Stomach (tissue), 9 donors: ENCODE results near the gene KCNAB1. TPM values are rescaled to one million over a fixed set of nuclear protein-coding genes. Genes with fewer than 3 reads are reported as not detected.
A peak's percentile ranks its signal among the peaks of the same experiment; 100 is the strongest.

Source experiments
- DNase-seq, 2 donors: peaks; one replicate each; pipeline versions ENCODE4 v3.0.0 to v3.0.0-alpha.2; 2013 to 2019
- H3K27ac ChIP-seq, 5 donors: fragments of 200-600 bp in 4 of 5; sonication (generic) in 4 of 5; one replicate each; pipeline ENCODE4 v1.5.1; 2013 to 2019; ENCODE audit warnings: mild to moderate bottlenecking in 1 of 5, moderate library complexity in 1 of 5
- H3K27me3 ChIP-seq, 3 donors: fragments of 200-600 bp; sonication (generic); one replicate each; pipeline ENCODE4 v1.5.1; 2017 to 2019; ENCODE audit warnings: mixed run types in 1 of 3
- H3K36me3 ChIP-seq, 4 donors: fragments of 200-600 bp; sonication (generic); 1 replicate in 3 of 4; 2 replicates in 1 of 4; pipeline ENCODE4 v1.5.1; 2016 to 2019
- H3K4me1 ChIP-seq, 4 donors: fragments of 200-600 bp; sonication (generic); one replicate each; pipeline ENCODE4 v1.5.1; 2016 to 2019
- H3K4me3 ChIP-seq, 4 donors: fragments of 200-600 bp; sonication (generic) in 3 of 4; one replicate each; pipeline ENCODE4 v1.5.1; 2016 to 2019; ENCODE audit warnings: mild to moderate bottlenecking in 1 of 4
- H3K9me3 ChIP-seq, 4 donors: fragments of 200-600 bp; sonication (generic); one replicate each; pipeline ENCODE4 v1.5.1; 2016 to 2019
- EP300 ChIP-seq: sonication (generic); formaldehyde crosslinking; IDR thresholded peaks from one replicate; pipeline ENCODE4 v1.6.1; 2017; ENCODE audit warnings: antibody characterized with exemption
- POLR2A ChIP-seq, 4 donors: fragments of 450-650 bp; IDR thresholded peaks; one replicate each; pipeline ENCODE4 v1.6.1; 2016; ENCODE audit warnings: antibody characterized with exemption in 4 of 4, control low read depth in 2 of 4, mild to moderate bottlenecking in 1 of 4, moderate library complexity in 1 of 4
- POLR2AphosphoS5 ChIP-seq, 3 donors: sonication (generic); formaldehyde crosslinking; IDR thresholded peaks; one replicate each; pipeline ENCODE4 v1.6.1; 2016; ENCODE audit warnings: antibody characterized with exemption in 3 of 3
- WGBS, 5 donors: extraction: QIAGEN DNeasy Blood & Tissue Kit in 3 of 5; methylation state at CpG; one replicate each; pipeline versions ENCODE4 v1.1.5 to v1.1.7; 2013 to 2018; 5-methylcytosine and 5-hydroxymethylcytosine counted together
- intact Hi-C: fragments of 100-400 bp; cut with DNase I; formaldehyde crosslinking; loops from one replicate; pipeline ENCODE4 v1.15.1; 2023; ENCODE audit warnings: low total_unique reads
- polyA plus RNA-seq, 3 donors: library from polyadenylated mRNA; stranded (reverse); fragments of 200-250 nt; gene quantifications; one replicate each; pipeline ENCODE4 v1.2.3, GENCODE V29; 2013
- total RNA-seq, 5 donors: library from RNA; depleted of rRNA; stranded (reverse); fragments of >200 nt; gene quantifications; one replicate each; pipeline versions ENCODE4 v1.1.0 to v1.2.3, GENCODE V29; 2014 to 2016
- TF ChIP-seq, protein P1 (sequence below), 7 experiments: fragments of 450-650 bp in 4 of 7; fragments of 200-600 bp in 3 of 7; sonication (generic) in 3 of 7; IDR thresholded peaks; one replicate each; pipeline ENCODE4 v1.5.1; 2016 to 2019; ENCODE audit warnings: antibody characterized with exemption in 7 of 7, control low read depth in 2 of 7, mild to moderate bottlenecking in 1 of 7
- donor health status: healthy with polysubstance abuse.
- donor health status: Bipolar disorder and iron deficiency.
- donor health status: healthy.

Gene KCNAB1
- total and polyA plus RNA-seq, 8 donors, result 0.12 to 3.8 (median 0.29) TPM; not detected in 2

DNA sequence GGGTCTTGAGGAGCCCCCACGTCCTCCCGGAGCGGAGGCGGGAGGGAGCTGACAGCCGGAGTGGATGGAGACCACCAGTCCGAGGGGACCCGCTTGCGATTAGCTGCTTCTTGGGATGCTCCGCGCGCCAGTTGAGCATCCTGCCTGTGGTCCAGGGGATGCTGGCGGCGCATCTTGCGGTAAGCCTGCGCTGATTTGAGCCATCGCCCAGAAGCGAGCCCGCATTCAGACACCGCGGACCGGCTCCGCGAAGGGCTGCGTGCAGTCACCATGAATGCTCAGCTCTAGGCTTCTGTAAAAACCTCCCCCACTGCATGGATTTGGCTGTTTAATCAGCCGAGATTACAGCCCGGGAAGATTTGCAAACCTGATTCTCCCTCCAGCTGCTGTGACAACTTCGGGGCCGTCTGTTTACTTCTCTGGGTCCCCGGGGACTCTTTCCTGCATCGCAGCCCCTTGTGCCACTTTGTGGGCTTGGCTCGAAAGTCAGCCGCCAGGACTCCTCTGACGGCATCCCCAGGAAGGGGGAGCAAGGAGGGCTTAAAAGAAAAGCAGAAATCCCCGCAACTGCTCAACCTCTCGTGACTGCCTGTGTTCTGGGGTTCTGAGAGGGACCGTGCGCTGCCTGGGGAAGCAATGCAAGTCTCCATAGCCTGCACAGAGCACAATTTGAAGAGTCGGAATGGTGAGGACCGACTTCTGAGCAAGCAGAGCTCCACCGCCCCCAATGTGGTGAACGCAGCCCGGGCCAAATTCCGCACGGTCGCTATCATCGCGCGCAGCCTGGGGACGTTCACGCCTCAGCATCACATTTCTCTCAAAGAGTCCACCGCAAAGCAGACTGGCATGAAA lies 171.1 kb downstream of the KCNAB1 start:
- H3K4me3 ChIP-seq, result peak overlapping the region; percentile 32 to 52 (median 40)
- intact Hi-C loops, result no loop called here

DNA sequence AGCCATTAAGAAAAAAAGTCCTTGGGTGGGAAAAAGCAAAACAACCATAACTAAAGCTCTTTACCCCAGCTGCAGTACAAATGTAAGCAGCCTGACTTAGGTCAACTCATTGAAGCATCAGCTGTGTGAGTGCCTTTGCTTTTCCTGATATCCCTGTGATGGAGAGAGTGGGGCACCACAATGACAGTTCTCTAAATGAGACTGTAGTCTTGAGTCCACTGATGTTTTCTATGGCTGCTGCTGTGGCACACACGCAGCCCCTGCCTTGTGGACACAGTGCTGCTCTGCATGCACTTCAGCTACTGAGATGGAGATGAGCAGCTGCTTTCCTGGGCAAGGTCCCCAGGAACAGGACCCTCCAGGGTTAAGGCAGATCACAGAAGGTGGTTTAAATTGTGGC lies 173.2 kb downstream of the KCNAB1 start:
- no peak overlapping the region for H3K4me3 ChIP-seq
- peaks cover 11 to 18% (median 16%) of the 10 kb centered on the region in 4 donors for H3K4me1 ChIP-seq
- no peaks in the 10 kb centered on the region for H3K9me3 ChIP-seq
- intact Hi-C loops, result no loop called here
- H3K27me3 ChIP-seq, result peaks cover 0 to 42% (median 23%) of the 10 kb centered on the region in 3 donors
- no peaks in the 10 kb centered on the region for H3K36me3 ChIP-seq
- DNase-seq, result no peak
- TF ChIP-seq, protein P1, sequence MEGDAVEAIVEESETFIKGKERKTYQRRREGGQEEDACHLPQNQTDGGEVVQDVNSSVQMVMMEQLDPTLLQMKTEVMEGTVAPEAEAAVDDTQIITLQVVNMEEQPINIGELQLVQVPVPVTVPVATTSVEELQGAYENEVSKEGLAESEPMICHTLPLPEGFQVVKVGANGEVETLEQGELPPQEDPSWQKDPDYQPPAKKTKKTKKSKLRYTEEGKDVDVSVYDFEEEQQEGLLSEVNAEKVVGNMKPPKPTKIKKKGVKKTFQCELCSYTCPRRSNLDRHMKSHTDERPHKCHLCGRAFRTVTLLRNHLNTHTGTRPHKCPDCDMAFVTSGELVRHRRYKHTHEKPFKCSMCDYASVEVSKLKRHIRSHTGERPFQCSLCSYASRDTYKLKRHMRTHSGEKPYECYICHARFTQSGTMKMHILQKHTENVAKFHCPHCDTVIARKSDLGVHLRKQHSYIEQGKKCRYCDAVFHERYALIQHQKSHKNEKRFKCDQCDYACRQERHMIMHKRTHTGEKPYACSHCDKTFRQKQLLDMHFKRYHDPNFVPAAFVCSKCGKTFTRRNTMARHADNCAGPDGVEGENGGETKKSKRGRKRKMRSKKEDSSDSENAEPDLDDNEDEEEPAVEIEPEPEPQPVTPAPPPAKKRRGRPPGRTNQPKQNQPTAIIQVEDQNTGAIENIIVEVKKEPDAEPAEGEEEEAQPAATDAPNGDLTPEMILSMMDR (IDR thresholded peaks at IDR 0.05), result no peak
- TF ChIP-seq POLR2A (IDR thresholded peaks at IDR 0.05) (no peak), POLR2AphosphoS5 (IDR thresholded peaks at IDR 0.05) (no peak), EP300 (no peak)
- H3K27ac ChIP-seq, result no peak overlapping the region
- WGBS, 5 donors, result 64 to 95% (median 86%) methylated on average over 1 of the region's 1 CpG

More for the DNA sequence above, 171.1 kb downstream of the KCNAB1 start:
- H3K4me1 ChIP-seq, result peaks cover 11 to 18% (median 16%) of the 10 kb centered on the region in 4 donors
- H3K36me3 ChIP-seq, result no peaks in the 10 kb centered on the region
- peaks cover 0 to 42% (median 23%) of the 10 kb centered on the region in 3 donors for H3K27me3 ChIP-seq
- no peaks in the 10 kb centered on the region for H3K9me3 ChIP-seq
- TF ChIP-seq, protein P1 (IDR thresholded peaks at IDR 0.05), result no peak
- TF ChIP-seq POLR2AphosphoS5 (IDR thresholded peaks at IDR 0.05), result no peak
- no peak for TF ChIP-seq POLR2A (IDR thresholded peaks at IDR 0.05)
- TF ChIP-seq EP300, result no peak
- peak in 1 of 2 donors; percentile 50 for DNase-seq
- H3K27ac ChIP-seq, result no peak overlapping the region
- 2 to 7% (median 2%) methylated on average over 44 to 51 of the region's 51 CpGs for WGBS, 5 donors

GRCh38 chr3:156297582-156297981 lies 177.2 kb downstream of the KCNAB1 start:
- no peaks in the 10 kb centered on the region for H3K36me3 ChIP-seq
- no peak overlapping the region for H3K27ac ChIP-seq
- no peak for DNase-seq
- peaks cover under 1 to 16% (median 3%) of the 10 kb centered on the region in 4 donors for H3K4me1 ChIP-seq
- no peak overlapping the region for H3K4me3 ChIP-seq
- TF ChIP-seq POLR2AphosphoS5 (IDR thresholded peaks at IDR 0.05), result no peak
- no peak for TF ChIP-seq POLR2A (IDR thresholded peaks at IDR 0.05)
- TF ChIP-seq EP300, result no peak
- TF ChIP-seq, protein P1 (IDR thresholded peaks at IDR 0.05), result no peak
- peaks cover 0 to 15% (median under 1%) of the 10 kb centered on the region in 3 donors for H3K27me3 ChIP-seq
- 90 to 96% (median 94%) methylated on average over 8 of the region's 8 CpGs for WGBS, 5 donors
- no peaks in the 10 kb centered on the region for H3K9me3 ChIP-seq
- intact Hi-C loops, result no loop called here

DNA sequence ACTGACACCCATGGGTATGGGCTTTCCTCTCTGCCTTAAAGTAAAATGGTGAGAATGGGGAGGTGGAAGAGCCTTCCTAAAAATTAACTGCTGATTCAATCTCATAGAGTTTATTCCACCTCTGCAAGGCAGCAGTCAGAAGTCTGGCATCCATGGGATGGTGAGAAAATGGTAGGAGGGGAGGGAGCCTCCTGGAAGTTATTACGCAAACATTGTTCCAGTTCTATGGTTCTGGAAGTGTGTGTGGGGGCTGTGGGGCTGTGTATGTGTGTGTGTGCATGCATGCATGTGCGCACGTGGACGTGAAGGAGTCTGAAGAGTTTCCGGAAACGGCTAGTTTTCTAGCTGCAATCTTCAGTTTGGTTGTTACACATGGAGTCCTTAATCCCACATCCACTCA lies 177.6 kb downstream of the KCNAB1 start:
- TF ChIP-seq, protein P1 (IDR thresholded peaks at IDR 0.05), result no peak
- TF ChIP-seq EP300 (no peak), POLR2AphosphoS5 (IDR thresholded peaks at IDR 0.05) (no peak), POLR2A (IDR thresholded peaks at IDR 0.05) (no peak)
- Histone ChIP-seq H3K27ac (no peak overlapping the region), H3K9me3 (no peaks in the 10 kb centered on the region), H3K36me3 (no peaks in the 10 kb centered on the region), H3K4me3 (no peak overlapping the region), H3K27me3 (peaks cover 0 to 11% (median 0%) of the 10 kb centered on the region in 3 donors), H3K4me1 (peaks cover 4 to 20% (median 5%) of the 10 kb centered on the region in 4 donors)
- no peak for DNase-seq
- intact Hi-C loops, result no loop called here
- WGBS, 5 donors, result 97 to 98% (median 97%) methylated on average over 6 of the region's 6 CpGs
